DND-41 (cell line): ENCODE results near the gene NDUFV2.

Experiments used
- EZH2 ChIP-seq: IDR thresholded peaks from 3 replicates; pipeline ENCODE4 v1.6.1; 2012; ENCODE audit warnings: borderline replicate concordance, low read depth, mild to moderate bottlenecking, moderate library complexity, low read length, inconsistent platforms; ENCODE audit not compliant: severe bottlenecking
- TF ChIP-seq, protein P1 (sequence below): IDR thresholded peaks from 2 replicates; pipeline ENCODE4 v1.5.1; 2012; ENCODE audit warnings: borderline replicate concordance, low read length, moderate library complexity, mild to moderate bottlenecking; ENCODE audit not compliant: poor library complexity, severe bottlenecking; ENCODE audit errors: extremely low read depth

- TF ChIP-seq, protein P1, sequence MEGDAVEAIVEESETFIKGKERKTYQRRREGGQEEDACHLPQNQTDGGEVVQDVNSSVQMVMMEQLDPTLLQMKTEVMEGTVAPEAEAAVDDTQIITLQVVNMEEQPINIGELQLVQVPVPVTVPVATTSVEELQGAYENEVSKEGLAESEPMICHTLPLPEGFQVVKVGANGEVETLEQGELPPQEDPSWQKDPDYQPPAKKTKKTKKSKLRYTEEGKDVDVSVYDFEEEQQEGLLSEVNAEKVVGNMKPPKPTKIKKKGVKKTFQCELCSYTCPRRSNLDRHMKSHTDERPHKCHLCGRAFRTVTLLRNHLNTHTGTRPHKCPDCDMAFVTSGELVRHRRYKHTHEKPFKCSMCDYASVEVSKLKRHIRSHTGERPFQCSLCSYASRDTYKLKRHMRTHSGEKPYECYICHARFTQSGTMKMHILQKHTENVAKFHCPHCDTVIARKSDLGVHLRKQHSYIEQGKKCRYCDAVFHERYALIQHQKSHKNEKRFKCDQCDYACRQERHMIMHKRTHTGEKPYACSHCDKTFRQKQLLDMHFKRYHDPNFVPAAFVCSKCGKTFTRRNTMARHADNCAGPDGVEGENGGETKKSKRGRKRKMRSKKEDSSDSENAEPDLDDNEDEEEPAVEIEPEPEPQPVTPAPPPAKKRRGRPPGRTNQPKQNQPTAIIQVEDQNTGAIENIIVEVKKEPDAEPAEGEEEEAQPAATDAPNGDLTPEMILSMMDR: no peak
- no peak for TF ChIP-seq EZH2
Measured at GRCh38 chr18:9136315-9137155, 34.0 kb downstream of the NDUFV2 start, which contains the start of gene ANKRD12.
